HFFc6 (cell line): ENCODE measurements around the gene DYNLT2B. TPM values are rescaled to one million over a fixed set of nuclear protein-coding genes. Genes with fewer than 3 reads are reported as not detected.

Source experiments
- DNase-seq: peaks from one replicate; pipeline ENCODE4 v3.0.0-alpha.2; 2018
- H3K27ac Mint-ChIP-seq: 2 replicates; pipeline ENCODE4 v1.8.0; 2020; ENCODE audit warnings: mild to moderate bottlenecking, mixed read lengths
- H3K27me3 Mint-ChIP-seq: 2 replicates; pipeline ENCODE4 v1.8.0; 2021; ENCODE audit warnings: mild to moderate bottlenecking, moderate library complexity, mixed read lengths; ENCODE audit not compliant: insufficient read depth
- H3K36me3 Mint-ChIP-seq: 2 replicates; pipeline ENCODE4 v1.8.0; 2021; ENCODE audit warnings: low read depth, mixed read lengths
- H3K4me1 Mint-ChIP-seq: 2 replicates; pipeline ENCODE4 v1.8.0; 2020; ENCODE audit warnings: low read depth, mixed read lengths
- H3K4me3 Mint-ChIP-seq: 2 replicates; pipeline ENCODE4 v1.8.0; 2020; ENCODE audit warnings: mild to moderate bottlenecking, moderate library complexity, mixed read lengths
- H3K9me3 Mint-ChIP-seq: 2 replicates; pipeline ENCODE4 v1.8.0; 2020; ENCODE audit warnings: mild to moderate bottlenecking, mixed read lengths
- total RNA-seq, 6 experiments: library from RNA; stranded (reverse); fragmentation: NEBNext Ultra II Directional; extraction: Animal tissue kit (Norgen Biotek cat#: 25700); gene quantifications; 2 replicates in 1 of 6; 3 replicates in 5 of 6; pipeline ENCODE4 v1.2.3, GENCODE V29; 2021
- TF ChIP-seq, protein P1 (sequence below): fragments of 200-600 bp; sonication (generic); IDR thresholded peaks from 2 replicates; pipeline ENCODE4 v1.5.0; 2021; ENCODE audit warnings: antibody characterized with exemption, mild to moderate bottlenecking

The DYNLT2B gene
- total RNA-seq, 6 experiments from 2014 or later, result 10.3 to 15.0 (median 13.3) TPM

GRCh38 chr3:196288141-196288460 is 29.9 kb downstream of the DYNLT2B start:
- H3K4me3 Mint-ChIP-seq, result peak overlapping the region; percentile 99
- peaks cover 6% of the 10 kb centered on the region for H3K27me3 Mint-ChIP-seq
- H3K4me1 Mint-ChIP-seq, result peaks cover 30% of the 10 kb centered on the region
- no peaks in the 10 kb centered on the region; the same call in 1 of the 2 replicates for H3K9me3 Mint-ChIP-seq
- H3K27ac Mint-ChIP-seq, result peak overlapping the region; percentile 98
- TF ChIP-seq, protein P1, sequence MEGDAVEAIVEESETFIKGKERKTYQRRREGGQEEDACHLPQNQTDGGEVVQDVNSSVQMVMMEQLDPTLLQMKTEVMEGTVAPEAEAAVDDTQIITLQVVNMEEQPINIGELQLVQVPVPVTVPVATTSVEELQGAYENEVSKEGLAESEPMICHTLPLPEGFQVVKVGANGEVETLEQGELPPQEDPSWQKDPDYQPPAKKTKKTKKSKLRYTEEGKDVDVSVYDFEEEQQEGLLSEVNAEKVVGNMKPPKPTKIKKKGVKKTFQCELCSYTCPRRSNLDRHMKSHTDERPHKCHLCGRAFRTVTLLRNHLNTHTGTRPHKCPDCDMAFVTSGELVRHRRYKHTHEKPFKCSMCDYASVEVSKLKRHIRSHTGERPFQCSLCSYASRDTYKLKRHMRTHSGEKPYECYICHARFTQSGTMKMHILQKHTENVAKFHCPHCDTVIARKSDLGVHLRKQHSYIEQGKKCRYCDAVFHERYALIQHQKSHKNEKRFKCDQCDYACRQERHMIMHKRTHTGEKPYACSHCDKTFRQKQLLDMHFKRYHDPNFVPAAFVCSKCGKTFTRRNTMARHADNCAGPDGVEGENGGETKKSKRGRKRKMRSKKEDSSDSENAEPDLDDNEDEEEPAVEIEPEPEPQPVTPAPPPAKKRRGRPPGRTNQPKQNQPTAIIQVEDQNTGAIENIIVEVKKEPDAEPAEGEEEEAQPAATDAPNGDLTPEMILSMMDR, result no peak
- DNase-seq, result no peak
- peaks cover 28% of the 10 kb centered on the region for H3K36me3 Mint-ChIP-seq

- Mint-ChIP-seq H3K4me1 (peaks cover 30% of the 10 kb centered on the region), H3K27me3 (peaks cover 6% of the 10 kb centered on the region), H3K27ac (peak within 1 kb of the TSS; percentile 98), H3K36me3 (peaks cover 28% of the 10 kb centered on the region), H3K4me3 (peak within 1 kb of the TSS; percentile 99), H3K9me3 (no peaks in the 10 kb centered on the region; the same call in 1 of the 2 replicates)
- DNase-seq, result peak; percentile 93
- TF ChIP-seq, protein P1, result no peak
These were observed 30.4 kb downstream of the DYNLT2B start, which contains the start of gene PCYT1A for GRCh38 chr3:196287440-196288140. Gene PCYT1A (minus strand): TSS chr3:196287726. CDS start chr3:196270531, 17,195 bp downstream.

- TF ChIP-seq, protein P1, result no peak; the same call in 1 of the 2 replicates
- Mint-ChIP-seq H3K4me1 (peaks cover 30% of the 10 kb centered on the region), H3K27ac (peak overlapping the region; percentile 98), H3K9me3 (no peaks in the 10 kb centered on the region; the same call in 1 of the 2 replicates), H3K4me3 (peak overlapping the region; percentile 99), H3K27me3 (peaks cover 6% of the 10 kb centered on the region), H3K36me3 (peaks cover 28% of the 10 kb centered on the region)
- no peak for DNase-seq
These were observed 31.0 kb downstream of the DYNLT2B start for GRCh38 chr3:196287090-196287439.

GRCh38 chr3:196284396-196284795 is 33.6 kb downstream of the DYNLT2B start:
- Mint-ChIP-seq H3K27me3 (peaks cover 6% of the 10 kb centered on the region), H3K36me3 (peaks cover 28% of the 10 kb centered on the region), H3K4me3 (0 out of 2 replicates have a peak overlapping the region, but pooled peaks have one; percentile 3), H3K4me1 (peaks cover 47% of the 10 kb centered on the region), H3K9me3 (no peaks in the 10 kb centered on the region; the same call in 1 of the 2 replicates), H3K27ac (no peak overlapping the region)
- TF ChIP-seq, protein P1, result no peak
- DNase-seq, result no peak

- Mint-ChIP-seq H3K27ac (no peak overlapping the region), H3K9me3 (no peaks in the 10 kb centered on the region; the same call in 1 of the 2 replicates), H3K36me3 (peaks cover 22% of the 10 kb centered on the region), H3K27me3 (no peaks in the 10 kb centered on the region; the same call in 1 of the 2 replicates), H3K4me3 (no peak overlapping the region), H3K4me1 (peaks cover 62% of the 10 kb centered on the region)
- TF ChIP-seq, protein P1, result no peak
- DNase-seq, result no peak
These were observed 36.1 kb downstream of the DYNLT2B start for GRCh38 chr3:196281962-196282361.
